ENCODE results near the gene MSANTD1. TPM values are rescaled to one million over a fixed set of nuclear protein-coding genes. Genes with fewer than 3 reads are reported as not detected.

The MSANTD1 gene
- total RNA-seq, 1 donor from 2014 or later = not detected

DNA sequence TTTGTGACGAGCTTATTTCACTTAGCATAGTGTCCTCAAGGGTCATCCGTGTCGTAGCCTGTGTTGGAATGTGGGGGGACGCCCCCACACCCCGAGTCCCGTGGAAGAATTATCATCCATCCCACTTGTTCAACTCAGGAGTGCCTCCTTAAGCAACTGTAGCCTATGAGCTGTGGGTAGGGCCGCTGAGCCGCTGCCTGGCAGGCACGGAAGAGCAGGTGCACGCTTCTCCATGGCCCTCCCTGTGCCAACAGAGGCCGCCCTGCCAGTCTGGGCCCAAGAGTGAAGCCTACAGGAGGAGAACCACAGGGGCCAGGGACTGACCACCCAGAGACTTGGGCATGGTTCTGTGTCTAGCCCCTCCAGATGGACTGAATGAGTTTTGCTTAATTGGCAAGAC is 41.5 kb downstream of the MSANTD1 start:
- Histone ChIP-seq H3K27me3 (peaks cover 12% of the 10 kb centered on the region), H3K36me3 (no peaks in the 10 kb centered on the region), H3K27ac (no peak overlapping the region), H3K4me3 (no peak overlapping the region), H3K9me3 (no peaks in the 10 kb centered on the region), H3K4me1 (peaks cover 5 to 11% of the 10 kb centered on the region in 2 donors)
- intact Hi-C loops (cut with DNase I) = loop anchor here (5.0 to 10.0 kb wide), 6 partner anchors 192 to 1578 kb away; partner anchors contain the start of genes NELFA, NSD2, SLBP and TMEM128
- DNase-seq (ENCODE audit: low spot score in 2 of 2) = no peak
- TF ChIP-seq, protein P1, sequence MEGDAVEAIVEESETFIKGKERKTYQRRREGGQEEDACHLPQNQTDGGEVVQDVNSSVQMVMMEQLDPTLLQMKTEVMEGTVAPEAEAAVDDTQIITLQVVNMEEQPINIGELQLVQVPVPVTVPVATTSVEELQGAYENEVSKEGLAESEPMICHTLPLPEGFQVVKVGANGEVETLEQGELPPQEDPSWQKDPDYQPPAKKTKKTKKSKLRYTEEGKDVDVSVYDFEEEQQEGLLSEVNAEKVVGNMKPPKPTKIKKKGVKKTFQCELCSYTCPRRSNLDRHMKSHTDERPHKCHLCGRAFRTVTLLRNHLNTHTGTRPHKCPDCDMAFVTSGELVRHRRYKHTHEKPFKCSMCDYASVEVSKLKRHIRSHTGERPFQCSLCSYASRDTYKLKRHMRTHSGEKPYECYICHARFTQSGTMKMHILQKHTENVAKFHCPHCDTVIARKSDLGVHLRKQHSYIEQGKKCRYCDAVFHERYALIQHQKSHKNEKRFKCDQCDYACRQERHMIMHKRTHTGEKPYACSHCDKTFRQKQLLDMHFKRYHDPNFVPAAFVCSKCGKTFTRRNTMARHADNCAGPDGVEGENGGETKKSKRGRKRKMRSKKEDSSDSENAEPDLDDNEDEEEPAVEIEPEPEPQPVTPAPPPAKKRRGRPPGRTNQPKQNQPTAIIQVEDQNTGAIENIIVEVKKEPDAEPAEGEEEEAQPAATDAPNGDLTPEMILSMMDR (IDR thresholded peaks at IDR 0.05) = no peak

DNA sequence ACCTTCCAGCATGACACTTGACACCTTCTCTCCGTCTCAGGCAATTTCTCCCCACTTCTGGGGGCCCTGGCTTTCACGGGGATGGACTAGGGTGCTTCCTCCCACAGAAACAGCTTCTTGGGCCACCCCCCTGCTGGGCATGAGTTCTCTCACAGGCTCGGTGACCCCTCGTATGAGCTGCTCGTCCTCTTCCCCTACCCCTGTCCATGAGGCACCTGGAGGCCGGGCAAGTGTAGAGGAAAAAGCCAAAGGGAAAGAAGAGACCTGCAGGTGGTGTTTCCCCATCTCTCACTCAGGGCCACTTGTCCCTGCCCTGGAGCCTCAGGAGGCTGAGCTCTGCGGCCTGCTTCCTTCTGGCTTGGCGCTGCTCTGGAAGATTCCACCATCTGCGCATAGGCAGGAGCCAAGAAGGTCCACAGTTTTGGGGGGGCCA is 41.9 kb downstream of the MSANTD1 start:
- H3K4me3 ChIP-seq = peak overlapping the region in 1 of 2 donors; percentile 76

GRCh38 chr4:3291411-3291968 is 42.5 kb downstream of the MSANTD1 start:
- H3K36me3 ChIP-seq = no peaks in the 10 kb centered on the region
- TF ChIP-seq, protein P1 (IDR thresholded peaks at IDR 0.05) = no peak
- peak in 1 of 2 donors; percentile 71 for DNase-seq (ENCODE audit: low spot score in 2 of 2)
- H3K4me1 ChIP-seq = peaks cover 5 to 11% of the 10 kb centered on the region in 2 donors
- peaks cover 12% of the 10 kb centered on the region for H3K27me3 ChIP-seq
- H3K4me3 ChIP-seq = peak overlapping the region; percentile 76 to 96
- intact Hi-C loops (cut with DNase I) = loop anchor here (5.0 to 10.0 kb wide), 6 partner anchors 191 to 1579 kb away; partner anchors contain the start of genes NELFA, NSD2, SLBP and TMEM128
- H3K27ac ChIP-seq = peak overlapping the region; percentile 90 to 98
- no peaks in the 10 kb centered on the region for H3K9me3 ChIP-seq

More for the DNA sequence above, 41.9 kb downstream of the MSANTD1 start:
- H3K9me3 ChIP-seq = no peaks in the 10 kb centered on the region
- intact Hi-C loops (cut with DNase I) = loop anchor here (5.0 to 10.0 kb wide), 6 partner anchors 191 to 1579 kb away; partner anchors contain the start of genes NELFA, NSD2, SLBP and TMEM128
- H3K27ac ChIP-seq = no peak overlapping the region
- peaks cover 12% of the 10 kb centered on the region for H3K27me3 ChIP-seq
- H3K4me1 ChIP-seq = peaks cover 5 to 11% of the 10 kb centered on the region in 2 donors
- TF ChIP-seq, protein P1 (IDR thresholded peaks at IDR 0.05) = no peak
- DNase-seq (ENCODE audit: low spot score in 2 of 2) = peak in 1 of 2 donors; percentile 56
- no peaks in the 10 kb centered on the region for H3K36me3 ChIP-seq

GRCh38 chr4:3291969-3292570 is 43.1 kb downstream of the MSANTD1 start:
- peak overlapping the region; percentile 76 to 96 for H3K4me3 ChIP-seq
- DNase-seq (ENCODE audit: low spot score in 2 of 2) = peak in 1 of 2 donors; percentile 83
- peak overlapping the region; percentile 90 to 98 for H3K27ac ChIP-seq
- no peaks in the 10 kb centered on the region for H3K9me3 ChIP-seq
- peaks cover 5 to 11% of the 10 kb centered on the region in 2 donors for H3K4me1 ChIP-seq
- peaks cover 12% of the 10 kb centered on the region for H3K27me3 ChIP-seq
- no peaks in the 10 kb centered on the region for H3K36me3 ChIP-seq
- TF ChIP-seq, protein P1 (IDR thresholded peaks at IDR 0.05) = no peak
- intact Hi-C loops (cut with DNase I) = loop anchor here (1.0 to 10.0 kb wide), 11 partner anchors 190 to 1580 kb away; partner anchors contain the start of genes GRK4, HTT, HTT-AS and LRPAP1

DNA sequence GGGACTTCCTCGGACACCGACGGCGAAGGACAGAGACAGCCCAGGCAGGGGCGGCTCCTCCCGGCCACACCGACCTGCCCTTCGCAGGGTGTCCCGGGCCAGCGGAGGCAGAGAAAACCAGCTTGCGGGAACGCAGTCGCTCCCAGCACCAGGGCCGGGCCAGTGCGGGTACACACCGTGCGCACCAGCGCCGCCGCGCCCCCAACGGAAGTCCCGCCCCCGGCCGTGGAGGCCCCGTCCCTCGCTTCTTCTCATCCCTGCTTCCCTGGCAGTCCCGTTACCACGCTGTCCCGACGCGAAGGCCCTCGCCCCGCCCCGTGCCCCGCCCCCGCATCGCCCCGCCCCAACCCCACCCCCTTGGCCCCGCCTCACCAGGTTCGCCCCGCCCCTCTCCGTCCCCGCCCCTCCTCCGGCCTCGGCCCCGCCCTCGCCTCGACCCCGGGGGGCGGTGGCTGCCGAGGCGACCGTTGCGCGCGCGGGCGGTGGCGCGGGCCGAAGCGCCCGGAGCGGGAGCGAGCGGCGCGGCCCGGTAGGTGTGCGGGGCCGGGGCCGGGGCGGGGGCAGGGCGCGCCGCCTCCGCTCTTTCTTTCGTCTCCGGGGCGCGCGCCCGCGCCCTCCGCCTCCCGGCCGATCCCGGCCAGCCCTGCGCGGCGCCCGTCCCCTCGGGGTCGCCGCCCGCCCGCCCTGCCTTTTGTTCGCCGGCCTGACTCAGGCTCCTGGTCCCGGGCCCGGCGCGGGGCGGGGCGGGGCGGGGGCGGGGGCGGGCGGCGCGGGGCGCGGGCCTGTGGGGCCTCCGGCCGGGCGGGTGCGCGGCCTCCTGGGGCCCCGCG is 43.8 kb downstream of the MSANTD1 start, which contains the start of gene RGS12:
Gene RGS12, plus strand, starts transcription at position 451 of the 830 bp plus-strand sequence. CDS start 23,150 bp downstream, outside the sequence.
- TF ChIP-seq, protein P1 (IDR thresholded peaks at IDR 0.05) = no peak
- intact Hi-C loops (cut with DNase I) = loop anchor here (1.0 to 10.0 kb wide), 11 partner anchors 190 to 1580 kb away; partner anchors contain the start of genes GRK4, HTT, HTT-AS and LRPAP1
- Histone ChIP-seq H3K4me1 (peaks cover 5 to 11% of the 10 kb centered on the region in 2 donors), H3K27me3 (peaks cover 6% of the 10 kb centered on the region), H3K36me3 (no peaks in the 10 kb centered on the region), H3K4me3 (peak within 1 kb of the TSS; percentile 76 to 96), H3K9me3 (no peaks in the 10 kb centered on the region), H3K27ac (peak within 1 kb of the TSS; percentile 90 to 98)
- peak; percentile 86 to 96 for DNase-seq (ENCODE audit: low spot score in 2 of 2)
